OCI-LY1 (cell line): ENCODE results near the gene TUBD1.
"Not testable (repeated sequence)": the region's sequence is repeated elsewhere in the genome, so short reads cannot be mapped to it uniquely, and the experiment has no call there.

ENCODE experiments used
- H2AFZ ChIP-seq: fragments of 200-600 bp; sonication (generic), shearing (Covaris generic); 2 replicates; pipeline ENCODE4 v1.6.0; 2014; ENCODE audit warnings: antibody characterized with exemption, mild to moderate bottlenecking, low read length
- H3F3A ChIP-seq: fragments of 200-600 bp; sonication (generic), shearing (Covaris generic); 2 replicates; pipeline ENCODE4 v1.6.0; 2014; ENCODE audit warnings: mild to moderate bottlenecking, antibody characterized with exemption, low read length, moderate library complexity; ENCODE audit not compliant: insufficient read depth
- H3K27ac ChIP-seq: fragments of 200-600 bp; sonication (generic); 2 replicates; pipeline ENCODE4 v1.5.1; 2014; ENCODE audit warnings: low read length, mixed run types, mild to moderate bottlenecking, low read depth; ENCODE audit not compliant: poor library complexity, severe bottlenecking
- H3K27me3 ChIP-seq: fragments of 200-600 bp; sonication (generic); 2 replicates; pipeline ENCODE4 v1.6.0; 2014; ENCODE audit warnings: antibody characterized with exemption, mild to moderate bottlenecking, low read length, moderate library complexity; ENCODE audit not compliant: insufficient read depth
- H3K36me3 ChIP-seq: fragments of 200-600 bp; sonication (generic); 2 replicates; pipeline ENCODE4 v1.6.1; 2014; ENCODE audit warnings: mild to moderate bottlenecking, antibody characterized with exemption, low read length, moderate library complexity, mixed read lengths; ENCODE audit not compliant: insufficient read depth
- H3K4me1 ChIP-seq: fragments of 200-600 bp; sonication (generic); 2 replicates; pipeline ENCODE4 v1.5.1; 2014; ENCODE audit warnings: mild to moderate bottlenecking, low read length, moderate library complexity; ENCODE audit not compliant: insufficient read depth, severe bottlenecking
- H3K4me2 ChIP-seq: fragments of 200-600 bp; sonication (generic), shearing (Covaris generic); 2 replicates; pipeline ENCODE4 v1.6.1; 2014; ENCODE audit warnings: low read length
- H3K4me3 ChIP-seq: fragments of 200-600 bp; sonication (generic); 2 replicates; pipeline ENCODE4 v1.5.1; 2014; ENCODE audit warnings: low read length, low read depth, mild to moderate bottlenecking, mixed read lengths; ENCODE audit not compliant: poor library complexity, severe bottlenecking
- H3K79me2 ChIP-seq: fragments of 200-600 bp; shearing (Covaris generic); 2 replicates; pipeline ENCODE4 v1.6.1; 2016; ENCODE audit warnings: mixed run types, low read length, mixed read lengths; ENCODE audit not compliant: insufficient read depth
- H3K9ac ChIP-seq: fragments of 200-600 bp; sonication (generic), shearing (Covaris generic); 2 replicates; pipeline ENCODE4 v1.6.1; 2014; ENCODE audit warnings: mild to moderate bottlenecking, low read length, mixed read lengths
- H3K9me2 ChIP-seq: fragments of 200-600 bp; sonication (generic), shearing (Covaris generic); 2 replicates; pipeline ENCODE4 v1.6.1; 2014; ENCODE audit warnings: low read depth, mild to moderate bottlenecking, low read length, mixed read lengths
- H3K9me3 ChIP-seq: fragments of 200-600 bp; shearing (Covaris generic); 2 replicates; pipeline ENCODE4 v1.6.1; 2014; ENCODE audit warnings: low read length, mixed read lengths
- H4K20me1 ChIP-seq: fragments of 200-600 bp; sonication (generic), shearing (Covaris generic); 2 replicates; pipeline ENCODE4 v1.6.0; 2016; ENCODE audit warnings: mild to moderate bottlenecking, low read length; ENCODE audit not compliant: insufficient read depth
- CTCF ChIP-seq: fragments of 200-600 bp; sonication (generic), shearing (Covaris generic); IDR thresholded peaks from 2 replicates; pipeline ENCODE4 v1.5.1; 2017; ENCODE audit warnings: mild to moderate bottlenecking, antibody characterized with exemption, low read length, moderate library complexity, mixed read lengths
- EZH2 ChIP-seq: fragments of 200-600 bp; sonication (generic), shearing (Covaris generic); IDR thresholded peaks from 2 replicates; pipeline ENCODE4 v1.8.0; 2017; ENCODE audit warnings: borderline replicate concordance, mixed run types, mild to moderate bottlenecking, antibody characterized with exemption, low read length, moderate library complexity, mixed read lengths

The TUBD1 gene

GRCh38 chr17:59845595-59846393 lies 46.9 kb downstream of the TUBD1 start:
- H3K27ac ChIP-seq: peak overlapping the region; percentile 89
- peaks cover 4% of the 10 kb centered on the region; the same call in 1 of the 2 replicates for H3F3A ChIP-seq
- H3K27me3 ChIP-seq: no peaks in the 10 kb centered on the region
- no peak for TF ChIP-seq EZH2
- TF ChIP-seq CTCF: no peak
- peaks cover 54% of the 10 kb centered on the region for H3K4me1 ChIP-seq
- H3K79me2 ChIP-seq: no peaks in the 10 kb centered on the region
- H3K4me3 ChIP-seq: no peak overlapping the region
- H3K9me3 ChIP-seq: no peaks in the 10 kb centered on the region
- no peak overlapping the region for H3K9ac ChIP-seq
- H3K36me3 ChIP-seq: no peaks in the 10 kb centered on the region
- H3K9me2 ChIP-seq: no peaks in the 10 kb centered on the region
- peak overlapping the region; percentile 35; the same call in 1 of the 2 replicates for H3K4me2 ChIP-seq
- H4K20me1 ChIP-seq: no peaks in the 10 kb centered on the region
- H2AFZ ChIP-seq: no peak overlapping the region

GRCh38 chr17:59844884-59845594 lies 47.7 kb downstream of the TUBD1 start:
- H3K4me2 ChIP-seq: peak overlapping the region; percentile 5; the same call in 1 of the 2 replicates
- no peak overlapping the region for H3K4me3 ChIP-seq
- H3K9ac ChIP-seq: no peak overlapping the region
- TF ChIP-seq CTCF (no peak), EZH2 (no peak)
- H4K20me1 ChIP-seq: no peaks in the 10 kb centered on the region
- H3K9me3 ChIP-seq: no peaks in the 10 kb centered on the region
- peaks cover 7% of the 10 kb centered on the region; the same call in 1 of the 2 replicates for H3K36me3 ChIP-seq
- H3F3A ChIP-seq: peaks cover 4% of the 10 kb centered on the region; the same call in 1 of the 2 replicates
- H3K79me2 ChIP-seq: no peaks in the 10 kb centered on the region
- no peak overlapping the region for H2AFZ ChIP-seq
- H3K9me2 ChIP-seq: no peaks in the 10 kb centered on the region
- peak overlapping the region; percentile 89 for H3K27ac ChIP-seq
- peaks cover 61% of the 10 kb centered on the region for H3K4me1 ChIP-seq
- no peaks in the 10 kb centered on the region for H3K27me3 ChIP-seq

- Histone ChIP-seq H3K27ac (no peak overlapping the region), H3F3A (peaks cover 4% of the 10 kb centered on the region; the same call in 1 of the 2 replicates), H3K9ac (no peak overlapping the region), H2AFZ (no peak overlapping the region), H4K20me1 (no peaks in the 10 kb centered on the region), H3K4me3 (no peak overlapping the region), H3K36me3 (peaks cover 11% of the 10 kb centered on the region; the same call in 1 of the 2 replicates), H3K79me2 (no peaks in the 10 kb centered on the region), H3K9me2 (no peaks in the 10 kb centered on the region), H3K4me1 (peaks cover 67% of the 10 kb centered on the region), H3K4me2 (no peak overlapping the region), H3K27me3 (no peaks in the 10 kb centered on the region), H3K9me3 (no peaks in the 10 kb centered on the region)
- TF ChIP-seq CTCF: no peak
- TF ChIP-seq EZH2: no peak
Measured at GRCh38 chr17:59842901-59843652, 49.7 kb downstream of the TUBD1 start.

DNA sequence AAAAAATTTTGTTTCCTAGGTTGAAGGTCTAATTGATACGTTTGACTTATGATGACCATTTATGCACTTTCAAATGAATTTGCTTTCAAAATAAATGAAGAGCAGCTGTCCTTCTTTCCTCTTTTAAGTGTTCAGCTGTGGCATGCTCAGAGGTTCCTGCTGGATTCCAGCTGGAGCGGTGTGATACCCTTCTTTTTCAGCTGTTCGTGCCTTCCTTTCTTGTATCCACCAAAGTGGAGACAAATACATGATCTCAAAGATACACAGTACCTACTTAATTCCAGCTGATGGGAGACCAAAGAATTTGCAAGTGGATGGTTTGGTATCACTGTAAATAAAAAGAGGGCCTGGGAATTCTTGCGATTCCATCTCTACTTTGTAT lies 50.9 kb downstream of the TUBD1 start:
- H4K20me1 ChIP-seq, H3K27me3 ChIP-seq, H2AFZ ChIP-seq, H3K9ac ChIP-seq, H3F3A ChIP-seq, H3K4me2 ChIP-seq, H3K4me3 ChIP-seq, H3K27ac ChIP-seq, H3K79me2 ChIP-seq, H3K9me2 ChIP-seq, H3K9me3 ChIP-seq: not testable (repeated sequence)
- Histone ChIP-seq H3K36me3 (peaks cover 11% of the 10 kb centered on the region; the same call in 1 of the 2 replicates), H3K4me1 (peaks cover 67% of the 10 kb centered on the region)
